ENCODE results near the gene BBS2. TPM values are rescaled to one million over a fixed set of nuclear protein-coding genes. Genes with fewer than 3 reads are reported as not detected.
A peak's percentile ranks its signal among the peaks of the same experiment; 100 is the strongest.

BBS2 gene
- total and polyA plus RNA-seq, 2 experiments from 2014 or later, result 13.7 to 25.2 TPM

DNA sequence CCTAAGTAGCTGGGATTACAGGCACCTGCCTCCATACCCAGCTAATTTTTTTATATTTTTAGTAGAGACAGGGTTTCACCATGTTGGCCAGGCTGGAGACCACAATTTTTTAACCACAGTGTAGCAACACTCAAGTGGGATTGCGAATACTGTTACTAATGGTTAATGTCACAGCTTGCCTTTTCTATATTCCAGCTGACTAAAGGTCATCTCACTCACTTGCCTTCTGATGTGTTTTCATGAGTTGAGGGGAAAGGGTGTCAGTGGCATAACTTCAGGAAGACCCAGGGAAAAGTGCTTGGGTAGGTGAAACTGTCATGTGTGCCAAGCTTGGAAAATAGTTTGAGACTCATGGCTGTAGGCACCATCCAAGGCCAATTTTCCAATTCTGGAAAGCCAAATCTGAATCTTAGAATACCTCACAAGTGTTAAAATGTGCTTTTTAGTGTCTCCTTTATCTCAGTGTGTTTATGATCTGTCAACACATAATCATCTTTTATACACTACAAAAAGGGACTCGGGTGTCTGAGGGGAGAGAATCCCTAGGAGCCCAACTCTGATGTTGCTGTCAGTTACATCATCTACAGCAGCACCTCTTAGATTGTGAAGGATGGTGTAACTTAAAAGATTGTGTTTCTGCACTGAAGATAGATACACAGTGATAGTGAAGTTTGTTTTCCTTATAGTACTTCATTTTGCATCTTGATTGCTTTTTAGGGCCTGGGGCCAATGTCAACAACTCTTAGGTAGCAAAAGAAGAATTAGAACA lies 41.4 kb downstream of the BBS2 start:
- no peak overlapping the region for H3K4me3 ChIP-seq
- TF ChIP-seq JUNB (IDR thresholded peaks at IDR 0.05; ENCODE audit: unreplicated experiment) (no peak), ZNF114 (CRISPR knock-in tag; IDR thresholded peaks at IDR 0.05) (no peak), POLR2AphosphoS5 (IDR thresholded peaks at IDR 0.05; ENCODE audit: low read depth) (no peak), ZNF331 (CRISPR knock-in tag; IDR thresholded peaks at IDR 0.05; ENCODE audit: low read depth) (no peak), EZH2 (IDR thresholded peaks at IDR 0.05; ENCODE audit: low read depth, unreplicated experiment) (no peak), NANOG (IDR thresholded peaks at IDR 0.05; ENCODE audit: borderline replicate concordance) (no peak)
- TF ChIP-seq, protein P1, sequence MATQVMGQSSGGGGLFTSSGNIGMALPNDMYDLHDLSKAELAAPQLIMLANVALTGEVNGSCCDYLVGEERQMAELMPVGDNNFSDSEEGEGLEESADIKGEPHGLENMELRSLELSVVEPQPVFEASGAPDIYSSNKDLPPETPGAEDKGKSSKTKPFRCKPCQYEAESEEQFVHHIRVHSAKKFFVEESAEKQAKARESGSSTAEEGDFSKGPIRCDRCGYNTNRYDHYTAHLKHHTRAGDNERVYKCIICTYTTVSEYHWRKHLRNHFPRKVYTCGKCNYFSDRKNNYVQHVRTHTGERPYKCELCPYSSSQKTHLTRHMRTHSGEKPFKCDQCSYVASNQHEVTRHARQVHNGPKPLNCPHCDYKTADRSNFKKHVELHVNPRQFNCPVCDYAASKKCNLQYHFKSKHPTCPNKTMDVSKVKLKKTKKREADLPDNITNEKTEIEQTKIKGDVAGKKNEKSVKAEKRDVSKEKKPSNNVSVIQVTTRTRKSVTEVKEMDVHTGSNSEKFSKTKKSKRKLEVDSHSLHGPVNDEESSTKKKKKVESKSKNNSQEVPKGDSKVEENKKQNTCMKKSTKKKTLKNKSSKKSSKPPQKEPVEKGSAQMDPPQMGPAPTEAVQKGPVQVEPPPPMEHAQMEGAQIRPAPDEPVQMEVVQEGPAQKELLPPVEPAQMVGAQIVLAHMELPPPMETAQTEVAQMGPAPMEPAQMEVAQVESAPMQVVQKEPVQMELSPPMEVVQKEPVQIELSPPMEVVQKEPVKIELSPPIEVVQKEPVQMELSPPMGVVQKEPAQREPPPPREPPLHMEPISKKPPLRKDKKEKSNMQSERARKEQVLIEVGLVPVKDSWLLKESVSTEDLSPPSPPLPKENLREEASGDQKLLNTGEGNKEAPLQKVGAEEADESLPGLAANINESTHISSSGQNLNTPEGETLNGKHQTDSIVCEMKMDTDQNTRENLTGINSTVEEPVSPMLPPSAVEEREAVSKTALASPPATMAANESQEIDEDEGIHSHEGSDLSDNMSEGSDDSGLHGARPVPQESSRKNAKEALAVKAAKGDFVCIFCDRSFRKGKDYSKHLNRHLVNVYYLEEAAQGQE (IDR thresholded peaks at IDR 0.05; ENCODE audit: unreplicated experiment), result no peak
- H3K4me2 ChIP-seq, result no peak overlapping the region
- H3K36me3 ChIP-seq (ENCODE audit: insufficient read depth), result peaks cover 33% of the 10 kb centered on the region
- H3K27me3 Mint-ChIP-seq (ENCODE audit: insufficient read depth, low read depth, poor library complexity), result no peaks in the 10 kb centered on the region
- H3K4me3 Mint-ChIP-seq, result no peak overlapping the region
- no peaks in the 10 kb centered on the region for H3K9me3 Mint-ChIP-seq
- peaks cover 9% of the 10 kb centered on the region; the same call in 2 of the 3 replicates for H3K4me1 Mint-ChIP-seq
- no peak overlapping the region for H3K27ac ChIP-seq (ENCODE audit: low read depth)
- DNase-seq (ENCODE audit: low spot score), result no peak
- H3K27me3 ChIP-seq (ENCODE audit: insufficient read depth), result no peaks in the 10 kb centered on the region
- H4K20me1 ChIP-seq (replicated peaks; ENCODE audit: insufficient read depth), result no peaks in the 10 kb centered on the region; the same call in 1 of the 2 replicates
- H3K79me2 ChIP-seq (replicated peaks; ENCODE audit: insufficient read depth), result no peaks in the 10 kb centered on the region
- H3K27ac Mint-ChIP-seq, result no peak overlapping the region
- H3K9me2 ChIP-seq (ENCODE audit: insufficient read depth), result no peaks in the 10 kb centered on the region
- H3F3A ChIP-seq (replicated peaks; ENCODE audit: low read depth), result no peaks in the 10 kb centered on the region
- H3K4me1 ChIP-seq (ENCODE audit: insufficient read depth), result no peaks in the 10 kb centered on the region; the same call in 1 of the 2 replicates
- no peak for ATAC-seq
- H2AFZ ChIP-seq, result no peak overlapping the region
- peaks cover 42% of the 10 kb centered on the region for H3K36me3 Mint-ChIP-seq (ENCODE audit: low read depth)

DNA sequence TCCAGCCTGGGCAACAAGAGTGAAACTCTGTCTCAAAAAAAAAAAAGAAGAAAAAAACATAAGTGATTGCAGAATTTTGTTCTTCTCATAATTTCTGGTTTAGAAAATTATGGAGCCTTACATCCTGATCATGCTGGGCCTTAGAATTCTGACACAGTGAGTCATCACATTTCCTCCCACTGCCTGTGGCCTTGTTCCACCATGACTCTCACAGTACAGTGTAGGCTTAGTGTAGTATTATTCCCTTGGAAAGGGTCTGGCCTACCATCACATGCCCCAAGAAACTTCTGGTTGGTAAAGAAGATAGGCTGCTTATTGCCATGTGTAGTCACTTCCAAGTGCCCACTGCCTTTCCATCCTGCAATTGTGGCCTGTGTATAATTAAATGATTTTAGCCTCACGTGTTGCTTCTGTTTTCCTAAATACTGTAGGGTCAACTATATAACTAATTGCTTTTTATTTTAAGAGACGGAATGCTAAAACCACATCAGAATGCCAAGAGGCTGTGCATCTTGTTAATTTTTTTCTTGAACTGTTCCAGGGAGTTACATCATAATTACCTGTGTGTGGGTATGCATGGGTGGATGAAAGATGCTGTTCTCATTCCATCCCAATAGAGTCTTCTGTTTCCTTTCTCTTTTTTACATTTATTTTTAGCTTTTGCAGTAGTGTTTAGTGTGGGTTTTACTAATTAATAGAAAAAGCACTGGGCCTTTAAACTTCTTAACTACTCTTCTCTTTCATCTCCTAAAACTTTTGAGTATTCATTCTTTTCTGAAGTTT lies 42.5 kb downstream of the BBS2 start:
- Histone ChIP-seq H3K4me2 (no peak overlapping the region), H3K79me2 (replicated peaks; ENCODE audit: insufficient read depth) (no peaks in the 10 kb centered on the region), H3K4me1 (ENCODE audit: insufficient read depth) (no peaks in the 10 kb centered on the region; the same call in 1 of the 2 replicates), H3K27ac (ENCODE audit: low read depth) (0 out of 2 replicates have a peak overlapping the region, but pooled peaks have one; percentile 42), H3K4me3 (no peak overlapping the region), H3K27me3 (ENCODE audit: insufficient read depth) (no peaks in the 10 kb centered on the region), H3K9me2 (ENCODE audit: insufficient read depth) (no peaks in the 10 kb centered on the region), H4K20me1 (replicated peaks; ENCODE audit: insufficient read depth) (peaks cover under 1% of the 10 kb centered on the region), H3F3A (replicated peaks; ENCODE audit: low read depth) (no peaks in the 10 kb centered on the region), H2AFZ (no peak overlapping the region), H3K36me3 (ENCODE audit: insufficient read depth) (peaks cover 39% of the 10 kb centered on the region)
- H3K36me3 Mint-ChIP-seq (ENCODE audit: low read depth), result peaks cover 53% of the 10 kb centered on the region
- ATAC-seq (no peak), DNase-seq (ENCODE audit: low spot score) (no peak)
- peaks cover 9% of the 10 kb centered on the region; the same call in 2 of the 3 replicates for H3K4me1 Mint-ChIP-seq
- no peaks in the 10 kb centered on the region for H3K9me3 Mint-ChIP-seq
- TF ChIP-seq ZNF114 (CRISPR knock-in tag; IDR thresholded peaks at IDR 0.05) (no peak), NANOG (IDR thresholded peaks at IDR 0.05; ENCODE audit: borderline replicate concordance) (no peak)
- TF ChIP-seq, protein P1 (IDR thresholded peaks at IDR 0.05; ENCODE audit: unreplicated experiment), result no peak
- peak overlapping the region; percentile 56; the same call in 1 of the 2 replicates for H3K27ac Mint-ChIP-seq
- no peaks in the 10 kb centered on the region for H3K27me3 Mint-ChIP-seq (ENCODE audit: insufficient read depth, low read depth, poor library complexity)
- no peak overlapping the region for H3K4me3 Mint-ChIP-seq
